ENCODE results near the gene NEURL1.

DNA sequence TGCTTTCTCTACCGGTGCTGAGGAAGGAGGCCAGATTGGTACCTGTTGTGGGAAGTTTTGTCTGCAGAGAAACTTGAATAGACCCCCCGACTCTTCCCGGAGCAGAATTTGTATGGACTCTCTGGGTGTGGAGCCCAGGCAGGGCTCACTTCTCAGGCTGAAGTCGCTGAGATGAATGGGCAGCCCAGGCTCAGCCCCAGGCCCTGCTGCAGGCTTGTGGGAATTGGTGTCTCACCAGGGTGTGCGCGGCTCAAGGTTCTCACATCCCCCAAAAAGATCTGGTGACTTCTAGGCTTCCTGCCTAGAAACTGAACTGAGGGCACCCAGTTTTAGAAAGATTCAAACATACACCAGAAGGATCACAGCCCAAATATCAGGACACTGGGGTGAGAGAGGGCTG is 103.5 kb downstream of the NEURL1 start:
- TF ChIP-seq, protein P1, sequence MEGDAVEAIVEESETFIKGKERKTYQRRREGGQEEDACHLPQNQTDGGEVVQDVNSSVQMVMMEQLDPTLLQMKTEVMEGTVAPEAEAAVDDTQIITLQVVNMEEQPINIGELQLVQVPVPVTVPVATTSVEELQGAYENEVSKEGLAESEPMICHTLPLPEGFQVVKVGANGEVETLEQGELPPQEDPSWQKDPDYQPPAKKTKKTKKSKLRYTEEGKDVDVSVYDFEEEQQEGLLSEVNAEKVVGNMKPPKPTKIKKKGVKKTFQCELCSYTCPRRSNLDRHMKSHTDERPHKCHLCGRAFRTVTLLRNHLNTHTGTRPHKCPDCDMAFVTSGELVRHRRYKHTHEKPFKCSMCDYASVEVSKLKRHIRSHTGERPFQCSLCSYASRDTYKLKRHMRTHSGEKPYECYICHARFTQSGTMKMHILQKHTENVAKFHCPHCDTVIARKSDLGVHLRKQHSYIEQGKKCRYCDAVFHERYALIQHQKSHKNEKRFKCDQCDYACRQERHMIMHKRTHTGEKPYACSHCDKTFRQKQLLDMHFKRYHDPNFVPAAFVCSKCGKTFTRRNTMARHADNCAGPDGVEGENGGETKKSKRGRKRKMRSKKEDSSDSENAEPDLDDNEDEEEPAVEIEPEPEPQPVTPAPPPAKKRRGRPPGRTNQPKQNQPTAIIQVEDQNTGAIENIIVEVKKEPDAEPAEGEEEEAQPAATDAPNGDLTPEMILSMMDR (conservative IDR thresholded peaks at IDR 0.05): no peak
- TF ChIP-seq ZFX (IDR thresholded peaks at IDR 0.05): no peak

Data from C4-2B (cell line).